NOMO-1 treated with DMSO at 0.1 percent for 48 hours (cell line): Measurements from ENCODE around the gene KDM6A.
"Not testable (repeated sequence)": the region's sequence is repeated elsewhere in the genome, so short reads cannot be mapped to it uniquely, and the experiment has no call there.

Experiments used
- DNase-seq: peaks from one replicate; lab custom pipeline; 2025; ENCODE audit not compliant: unreplicated experiment; lab: John Stamatoyannopoulos, UW

KDM6A gene

GRCh38 chrX:44915361-44915868 lies 42.4 kb downstream of the KDM6A start:
- no peak for DNase-seq

- DNase-seq, result no peak
Observed at GRCh38 chrX:44918722-44919121, 45.7 kb downstream of the KDM6A start.

GRCh38 chrX:44922980-44923379 lies 50.0 kb downstream of the KDM6A start:
- DNase-seq, result no peak

- DNase-seq, result no peak
Observed at GRCh38 chrX:44927398-44927797, 54.4 kb downstream of the KDM6A start.

GRCh38 chrX:44931441-44931973 lies 58.5 kb downstream of the KDM6A start:
- no peak for DNase-seq

- no peak for DNase-seq
Observed at GRCh38 chrX:44935172-44935571, 62.2 kb downstream of the KDM6A start.

- no peak for DNase-seq
Observed at GRCh38 chrX:44935640-44936039, 62.7 kb downstream of the KDM6A start.

GRCh38 chrX:44937606-44938005 lies 64.6 kb downstream of the KDM6A start:
- no peak for DNase-seq

- DNase-seq, result no peak
Observed at GRCh38 chrX:44938111-44938510, 65.1 kb downstream of the KDM6A start.

GRCh38 chrX:44940541-44940940 lies 67.6 kb downstream of the KDM6A start:
- not testable (repeated sequence) for DNase-seq

GRCh38 chrX:44943007-44943406 lies 70.0 kb downstream of the KDM6A start:
- DNase-seq, result no peak

GRCh38 chrX:44944894-44945293 lies 71.9 kb downstream of the KDM6A start:
- DNase-seq, result no peak

GRCh38 chrX:44945736-44946135 lies 72.7 kb downstream of the KDM6A start:
- DNase-seq, result peak; percentile 14

- no peak for DNase-seq
Observed at GRCh38 chrX:44946771-44947170, 73.8 kb downstream of the KDM6A start.

- DNase-seq, result no peak
Observed at GRCh38 chrX:44947995-44948394, 75.0 kb downstream of the KDM6A start.

GRCh38 chrX:44948406-44948805 lies 75.4 kb downstream of the KDM6A start:
- no peak for DNase-seq

GRCh38 chrX:44949125-44949524 lies 76.1 kb downstream of the KDM6A start:
- no peak for DNase-seq

GRCh38 chrX:44950471-44951366 lies 77.7 kb downstream of the KDM6A start:
- not testable (repeated sequence) for DNase-seq

GRCh38 chrX:44951572-44952067 lies 78.6 kb downstream of the KDM6A start:
- no peak for DNase-seq

GRCh38 chrX:44952329-44953027 lies 79.5 kb downstream of the KDM6A start:
- DNase-seq, result no peak

GRCh38 chrX:44953734-44954502 lies 80.9 kb downstream of the KDM6A start:
- DNase-seq, result no peak
